C4-2B (cell line): ENCODE data around the gene MAP6.

ENCODE experiments used
- CTCF ChIP-seq: fragments of 450-650 bp; conservative IDR thresholded peaks from 2 replicates; pipeline ENCODE4 v1.5.1; 2017; ENCODE audit warnings: mild to moderate bottlenecking
- ZFX ChIP-seq: fragments of 450-650 bp; IDR thresholded peaks from 2 replicates; pipeline ENCODE4 v1.6.1; 2017

GRCh38 chr11:75565916-75566762 lies 102.7 kb downstream of the MAP6 start:
- no peak for TF ChIP-seq CTCF
- TF ChIP-seq ZFX: no peak
